Nephron (organoid): ENCODE measurements around the gene MDFIC2.
"Not testable (repeated sequence)": the region's sequence is repeated elsewhere in the genome, so short reads cannot be mapped to it uniquely, and the experiment has no call there.

Experiments
- H3K27ac Mint-ChIP-seq, 3 experiments: 2 replicates each; pipeline ENCODE4 v1.8.0; 2020; ENCODE audit warnings: mixed read lengths in 3 of 3, mild to moderate bottlenecking in 2 of 3, moderate library complexity in 1 of 3
- H3K27me3 Mint-ChIP-seq: 2 replicates; pipeline ENCODE4 v1.8.0; 2021; ENCODE audit warnings: low read depth, mild to moderate bottlenecking, moderate library complexity, mixed read lengths
- H3K36me3 Mint-ChIP-seq: 2 replicates; pipeline ENCODE4 v1.8.0; 2020; ENCODE audit warnings: low read depth, mixed read lengths
- H3K4me1 Mint-ChIP-seq: 2 replicates; pipeline ENCODE4 v1.8.0; 2020; ENCODE audit warnings: mixed read lengths
- H3K4me3 Mint-ChIP-seq, 3 experiments: 2 replicates each; pipeline ENCODE4 v1.8.0; 2020; ENCODE audit warnings: mild to moderate bottlenecking in 3 of 3, mixed read lengths in 3 of 3, moderate library complexity in 2 of 3
- H3K9me3 Mint-ChIP-seq: 2 replicates; pipeline ENCODE4 v1.8.0; 2020; ENCODE audit warnings: mixed read lengths
- TF ChIP-seq, protein P1 (sequence below), 3 experiments: fragments of 200-600 bp; sonication (generic); IDR thresholded peaks; one replicate each; pipeline ENCODE4 v1.5.0; 2021; ENCODE audit warnings: antibody characterized with exemption in 3 of 3; ENCODE audit not compliant: unreplicated experiment in 3 of 3

MDFIC2 gene

GRCh38 chr3:70224337-70224736 lies 88.1 kb downstream of the MDFIC2 start:
- no peaks in the 10 kb centered on the region for H3K27me3 Mint-ChIP-seq

DNA sequence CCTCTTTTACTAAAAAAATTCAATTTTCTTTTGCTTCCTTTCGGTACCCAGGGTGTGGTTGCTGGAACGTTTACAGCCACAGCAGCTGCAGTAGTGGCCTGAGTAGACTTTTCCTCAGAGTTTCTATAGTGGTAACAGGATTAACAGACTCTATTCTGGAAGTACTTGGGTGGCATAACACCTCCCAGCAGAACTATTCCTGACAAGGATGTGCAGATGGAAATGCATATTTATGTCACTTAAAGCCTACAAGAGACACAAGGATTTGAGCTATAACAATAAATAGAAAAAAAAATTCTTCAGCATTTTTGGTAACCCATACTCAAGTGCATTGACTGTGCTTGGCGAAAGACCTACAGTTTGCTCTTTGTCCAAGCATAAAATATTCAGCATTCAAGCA lies 94.0 kb downstream of the MDFIC2 start:
- H3K27ac Mint-ChIP-seq, result no peak overlapping the region
- H3K9me3 Mint-ChIP-seq, result no peaks in the 10 kb centered on the region
- no peaks in the 10 kb centered on the region for H3K4me1 Mint-ChIP-seq
- H3K4me3 Mint-ChIP-seq, result no peak overlapping the region
- no peaks in the 10 kb centered on the region for H3K27me3 Mint-ChIP-seq
- TF ChIP-seq, protein P1, sequence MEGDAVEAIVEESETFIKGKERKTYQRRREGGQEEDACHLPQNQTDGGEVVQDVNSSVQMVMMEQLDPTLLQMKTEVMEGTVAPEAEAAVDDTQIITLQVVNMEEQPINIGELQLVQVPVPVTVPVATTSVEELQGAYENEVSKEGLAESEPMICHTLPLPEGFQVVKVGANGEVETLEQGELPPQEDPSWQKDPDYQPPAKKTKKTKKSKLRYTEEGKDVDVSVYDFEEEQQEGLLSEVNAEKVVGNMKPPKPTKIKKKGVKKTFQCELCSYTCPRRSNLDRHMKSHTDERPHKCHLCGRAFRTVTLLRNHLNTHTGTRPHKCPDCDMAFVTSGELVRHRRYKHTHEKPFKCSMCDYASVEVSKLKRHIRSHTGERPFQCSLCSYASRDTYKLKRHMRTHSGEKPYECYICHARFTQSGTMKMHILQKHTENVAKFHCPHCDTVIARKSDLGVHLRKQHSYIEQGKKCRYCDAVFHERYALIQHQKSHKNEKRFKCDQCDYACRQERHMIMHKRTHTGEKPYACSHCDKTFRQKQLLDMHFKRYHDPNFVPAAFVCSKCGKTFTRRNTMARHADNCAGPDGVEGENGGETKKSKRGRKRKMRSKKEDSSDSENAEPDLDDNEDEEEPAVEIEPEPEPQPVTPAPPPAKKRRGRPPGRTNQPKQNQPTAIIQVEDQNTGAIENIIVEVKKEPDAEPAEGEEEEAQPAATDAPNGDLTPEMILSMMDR (IDR thresholded peaks at IDR 0.05; ENCODE audit: unreplicated experiment in 3 of 3), result no peak
- H3K36me3 Mint-ChIP-seq, result no peaks in the 10 kb centered on the region

More at GRCh38 chr3:70224337-70224736, 88.1 kb downstream of the MDFIC2 start:
- Mint-ChIP-seq H3K36me3 (no peaks in the 10 kb centered on the region), H3K4me1 (no peaks in the 10 kb centered on the region), H3K9me3 (peaks cover 2% of the 10 kb centered on the region), H3K4me3 (no peak overlapping the region), H3K27ac (no peak overlapping the region)
- TF ChIP-seq, protein P1 (IDR thresholded peaks at IDR 0.05; ENCODE audit: unreplicated experiment in 3 of 3), result no peak

DNA sequence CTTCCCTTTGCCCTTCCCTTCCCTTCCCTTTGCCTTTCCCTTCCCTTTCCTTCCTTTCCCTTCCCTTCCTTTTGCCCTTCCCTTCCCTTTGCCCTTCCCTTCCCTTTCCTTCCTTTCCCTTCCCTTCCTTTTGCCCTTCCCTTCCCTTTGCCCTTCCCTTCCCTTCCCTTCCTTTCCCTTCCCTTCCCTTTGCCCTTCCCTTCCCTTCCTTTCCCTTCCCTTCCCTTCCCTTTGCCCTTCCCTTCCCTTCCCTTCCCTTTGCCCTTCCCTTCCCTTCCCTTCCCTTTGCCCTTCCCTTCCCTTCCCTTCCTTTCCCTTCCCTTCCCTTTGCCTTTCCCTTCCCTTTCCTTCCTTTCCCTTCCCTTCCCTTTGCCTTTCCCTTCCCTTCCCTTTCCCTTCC lies 101.2 kb downstream of the MDFIC2 start:
- not testable (repeated sequence) for H3K4me3 Mint-ChIP-seq, H3K36me3 Mint-ChIP-seq, H3K27me3 Mint-ChIP-seq, H3K27ac Mint-ChIP-seq, H3K4me1 Mint-ChIP-seq, H3K9me3 Mint-ChIP-seq

DNA sequence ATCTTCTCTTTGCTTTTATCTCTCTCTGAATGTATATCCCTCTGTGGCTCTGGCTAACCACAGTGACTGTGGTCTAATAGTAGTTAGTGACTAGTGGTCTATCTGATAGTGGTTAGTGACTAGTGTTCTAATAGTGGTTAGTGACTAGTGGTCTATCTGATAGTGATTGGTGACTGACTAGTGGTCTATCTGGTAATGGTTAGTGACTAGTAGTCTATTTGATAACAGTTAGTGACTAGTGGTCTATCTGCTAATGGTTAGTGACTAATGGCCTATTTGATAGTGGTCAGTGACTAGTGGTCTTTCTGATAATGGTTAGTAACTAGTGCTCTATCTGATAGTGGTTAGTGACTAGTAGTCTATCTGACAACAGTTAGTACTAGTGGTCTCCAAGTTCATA lies 110.5 kb downstream of the MDFIC2 start:
- Mint-ChIP-seq H3K27ac (no peak overlapping the region), H3K36me3 (no peaks in the 10 kb centered on the region), H3K9me3 (no peaks in the 10 kb centered on the region), H3K4me3 (no peak overlapping the region), H3K27me3 (no peaks in the 10 kb centered on the region), H3K4me1 (no peaks in the 10 kb centered on the region)
- TF ChIP-seq, protein P1 (IDR thresholded peaks at IDR 0.05; ENCODE audit: unreplicated experiment in 3 of 3), result no peak

GRCh38 chr3:70189884-70190473 lies 122.5 kb downstream of the MDFIC2 start:
- Mint-ChIP-seq H3K4me3 (no peak overlapping the region), H3K36me3 (no peaks in the 10 kb centered on the region), H3K4me1 (no peaks in the 10 kb centered on the region)

GRCh38 chr3:70186221-70186620 lies 126.2 kb downstream of the MDFIC2 start:
- Mint-ChIP-seq H3K27me3 (no peaks in the 10 kb centered on the region), H3K9me3 (no peaks in the 10 kb centered on the region), H3K27ac (no peak overlapping the region), H3K36me3 (no peaks in the 10 kb centered on the region), H3K4me3 (no peak overlapping the region), H3K4me1 (peaks cover 10% of the 10 kb centered on the region)
- TF ChIP-seq, protein P1 (IDR thresholded peaks at IDR 0.05; ENCODE audit: unreplicated experiment in 3 of 3), result no peak

More at GRCh38 chr3:70189884-70190473, 122.5 kb downstream of the MDFIC2 start:
- TF ChIP-seq, protein P1 (IDR thresholded peaks at IDR 0.05; ENCODE audit: unreplicated experiment in 3 of 3), result no peak
- no peaks in the 10 kb centered on the region for H3K27me3 Mint-ChIP-seq
- H3K9me3 Mint-ChIP-seq, result no peaks in the 10 kb centered on the region
- no peak overlapping the region for H3K27ac Mint-ChIP-seq
